H1 (cell line): ENCODE measurements around the gene LEMD2. TPM values are rescaled to one million over a fixed set of nuclear protein-coding genes. Genes with fewer than 3 reads are reported as not detected.

Experiments
- BCL11A ChIP-seq, 2 experiments: IDR thresholded peaks; one replicate each; pipeline ENCODE4 v1.6.1; 2011; ENCODE audit warnings: low read depth in 2 of 2, low read length in 2 of 2, mild to moderate bottlenecking in 2 of 2
- CHD2 ChIP-seq: IDR thresholded peaks from 2 replicates; pipeline ENCODE4 v1.6.1; 2012; ENCODE audit warnings: low read length, improper control_type of control experiment
- JUND ChIP-seq: IDR thresholded peaks from 2 replicates; pipeline ENCODE4 v1.6.1; 2011; ENCODE audit warnings: mild to moderate bottlenecking, improper control_type of control experiment, low read length
- KDM4A ChIP-seq: IDR thresholded peaks from one replicate; pipeline ENCODE4 v1.7.1; 2012; ENCODE audit warnings: low read depth, mild to moderate bottlenecking, moderate library complexity, low read length, inconsistent platforms; ENCODE audit not compliant: severe bottlenecking
- KDM5A ChIP-seq: fragments of 200-600 bp; IDR thresholded peaks from 2 replicates; pipeline ENCODE4 v1.7.1; 2012; ENCODE audit warnings: mild to moderate bottlenecking, low read length, inconsistent platforms, mixed read lengths
- SIRT6 ChIP-seq: IDR thresholded peaks from one replicate; pipeline ENCODE4 v1.7.1; 2012; ENCODE audit warnings: low read length, inconsistent platforms
- SP4 ChIP-seq: IDR thresholded peaks from 2 replicates; pipeline ENCODE4 v1.6.1; 2012; ENCODE audit warnings: low read length, inconsistent platforms
- TBP ChIP-seq: IDR thresholded peaks from 2 replicates; pipeline ENCODE4 v1.6.1; 2011; ENCODE audit warnings: low read depth, low read length, improper control_type of control experiment
- TEAD4 ChIP-seq: IDR thresholded peaks from 2 replicates; pipeline ENCODE4 v1.6.1; 2012; ENCODE audit warnings: low read depth, low read length, inconsistent platforms, mixed read lengths
- polyA plus RNA-seq, 7 experiments: library from polyadenylated mRNA; depleted of rRNA in 3 of 7; stranded (reverse) in 5 of 7; unstranded in 2 of 7; fragments of >200 nt in 5 of 7; fragments of 200-250 nt in 2 of 7; gene quantifications; 1 replicate in 5 of 7; 2 replicates in 1 of 7; 4 replicates in 1 of 7; pipeline versions ENCODE4 v1.2.1 to v1.2.3, GENCODE V29; 2011 to 2013; ENCODE audit warnings: missing spikeins in 2 of 7, mixed read lengths in 2 of 7
- total RNA-seq: library from RNA; stranded (reverse); fragmentation: NEBNext Ultra II Directional; extraction: Animal tissue kit (Norgen Biotek cat#: 25700); gene quantifications from 2 replicates; pipeline ENCODE4 v1.2.1, GENCODE V29; 2021
- TF ChIP-seq, protein P1 (sequence below): fragments of 300-600 bp; sonication (generic); IDR thresholded peaks from 2 replicates; pipeline ENCODE4 v1.7.1; 2012; ENCODE audit warnings: low read length, moderate library complexity, mild to moderate bottlenecking, inconsistent platforms; ENCODE audit not compliant: insufficient replicate concordance
- TF ChIP-seq, protein P2 (sequence below), 3 experiments: IDR thresholded peaks; 1 replicate in 2 of 3; 2 replicates in 1 of 3; pipeline versions ENCODE4 v1.5.1 to v1.6.1; 2011; ENCODE audit warnings: low read length in 3 of 3, mild to moderate bottlenecking in 3 of 3, inconsistent platforms in 2 of 3, low read depth in 1 of 3, moderate library complexity in 1 of 3; ENCODE audit not compliant: insufficient read depth in 1 of 3; ENCODE audit errors: control extremely low read depth in 1 of 3

LEMD2 gene
- total and polyA plus RNA-seq, 2 of the 8 experiments (the other 6 are each of a cell fraction or from before 2014, with no cell fraction given) = 32.7 to 57.3 TPM

DNA sequence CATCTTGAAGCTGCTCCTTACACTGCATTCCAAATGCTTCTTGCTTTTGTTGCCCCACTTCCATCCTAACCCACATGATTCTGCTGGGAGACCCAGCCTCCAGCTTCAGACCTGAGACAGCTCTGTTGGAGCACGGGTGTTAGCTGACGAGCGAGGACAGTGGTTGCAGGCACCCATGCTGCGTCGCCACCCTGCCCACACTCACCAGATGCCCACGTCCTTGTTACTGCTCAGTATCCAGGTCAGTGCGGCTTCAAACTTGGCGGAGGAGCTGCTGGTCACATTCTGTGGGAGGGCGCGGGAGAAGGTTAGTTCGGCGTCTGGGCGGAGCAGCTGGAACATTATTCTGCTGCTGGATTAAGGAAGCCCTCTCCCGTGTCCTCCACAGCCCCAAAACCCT lies 9.0 kb downstream of the LEMD2 start (continued):
- TF ChIP-seq, protein P1, sequence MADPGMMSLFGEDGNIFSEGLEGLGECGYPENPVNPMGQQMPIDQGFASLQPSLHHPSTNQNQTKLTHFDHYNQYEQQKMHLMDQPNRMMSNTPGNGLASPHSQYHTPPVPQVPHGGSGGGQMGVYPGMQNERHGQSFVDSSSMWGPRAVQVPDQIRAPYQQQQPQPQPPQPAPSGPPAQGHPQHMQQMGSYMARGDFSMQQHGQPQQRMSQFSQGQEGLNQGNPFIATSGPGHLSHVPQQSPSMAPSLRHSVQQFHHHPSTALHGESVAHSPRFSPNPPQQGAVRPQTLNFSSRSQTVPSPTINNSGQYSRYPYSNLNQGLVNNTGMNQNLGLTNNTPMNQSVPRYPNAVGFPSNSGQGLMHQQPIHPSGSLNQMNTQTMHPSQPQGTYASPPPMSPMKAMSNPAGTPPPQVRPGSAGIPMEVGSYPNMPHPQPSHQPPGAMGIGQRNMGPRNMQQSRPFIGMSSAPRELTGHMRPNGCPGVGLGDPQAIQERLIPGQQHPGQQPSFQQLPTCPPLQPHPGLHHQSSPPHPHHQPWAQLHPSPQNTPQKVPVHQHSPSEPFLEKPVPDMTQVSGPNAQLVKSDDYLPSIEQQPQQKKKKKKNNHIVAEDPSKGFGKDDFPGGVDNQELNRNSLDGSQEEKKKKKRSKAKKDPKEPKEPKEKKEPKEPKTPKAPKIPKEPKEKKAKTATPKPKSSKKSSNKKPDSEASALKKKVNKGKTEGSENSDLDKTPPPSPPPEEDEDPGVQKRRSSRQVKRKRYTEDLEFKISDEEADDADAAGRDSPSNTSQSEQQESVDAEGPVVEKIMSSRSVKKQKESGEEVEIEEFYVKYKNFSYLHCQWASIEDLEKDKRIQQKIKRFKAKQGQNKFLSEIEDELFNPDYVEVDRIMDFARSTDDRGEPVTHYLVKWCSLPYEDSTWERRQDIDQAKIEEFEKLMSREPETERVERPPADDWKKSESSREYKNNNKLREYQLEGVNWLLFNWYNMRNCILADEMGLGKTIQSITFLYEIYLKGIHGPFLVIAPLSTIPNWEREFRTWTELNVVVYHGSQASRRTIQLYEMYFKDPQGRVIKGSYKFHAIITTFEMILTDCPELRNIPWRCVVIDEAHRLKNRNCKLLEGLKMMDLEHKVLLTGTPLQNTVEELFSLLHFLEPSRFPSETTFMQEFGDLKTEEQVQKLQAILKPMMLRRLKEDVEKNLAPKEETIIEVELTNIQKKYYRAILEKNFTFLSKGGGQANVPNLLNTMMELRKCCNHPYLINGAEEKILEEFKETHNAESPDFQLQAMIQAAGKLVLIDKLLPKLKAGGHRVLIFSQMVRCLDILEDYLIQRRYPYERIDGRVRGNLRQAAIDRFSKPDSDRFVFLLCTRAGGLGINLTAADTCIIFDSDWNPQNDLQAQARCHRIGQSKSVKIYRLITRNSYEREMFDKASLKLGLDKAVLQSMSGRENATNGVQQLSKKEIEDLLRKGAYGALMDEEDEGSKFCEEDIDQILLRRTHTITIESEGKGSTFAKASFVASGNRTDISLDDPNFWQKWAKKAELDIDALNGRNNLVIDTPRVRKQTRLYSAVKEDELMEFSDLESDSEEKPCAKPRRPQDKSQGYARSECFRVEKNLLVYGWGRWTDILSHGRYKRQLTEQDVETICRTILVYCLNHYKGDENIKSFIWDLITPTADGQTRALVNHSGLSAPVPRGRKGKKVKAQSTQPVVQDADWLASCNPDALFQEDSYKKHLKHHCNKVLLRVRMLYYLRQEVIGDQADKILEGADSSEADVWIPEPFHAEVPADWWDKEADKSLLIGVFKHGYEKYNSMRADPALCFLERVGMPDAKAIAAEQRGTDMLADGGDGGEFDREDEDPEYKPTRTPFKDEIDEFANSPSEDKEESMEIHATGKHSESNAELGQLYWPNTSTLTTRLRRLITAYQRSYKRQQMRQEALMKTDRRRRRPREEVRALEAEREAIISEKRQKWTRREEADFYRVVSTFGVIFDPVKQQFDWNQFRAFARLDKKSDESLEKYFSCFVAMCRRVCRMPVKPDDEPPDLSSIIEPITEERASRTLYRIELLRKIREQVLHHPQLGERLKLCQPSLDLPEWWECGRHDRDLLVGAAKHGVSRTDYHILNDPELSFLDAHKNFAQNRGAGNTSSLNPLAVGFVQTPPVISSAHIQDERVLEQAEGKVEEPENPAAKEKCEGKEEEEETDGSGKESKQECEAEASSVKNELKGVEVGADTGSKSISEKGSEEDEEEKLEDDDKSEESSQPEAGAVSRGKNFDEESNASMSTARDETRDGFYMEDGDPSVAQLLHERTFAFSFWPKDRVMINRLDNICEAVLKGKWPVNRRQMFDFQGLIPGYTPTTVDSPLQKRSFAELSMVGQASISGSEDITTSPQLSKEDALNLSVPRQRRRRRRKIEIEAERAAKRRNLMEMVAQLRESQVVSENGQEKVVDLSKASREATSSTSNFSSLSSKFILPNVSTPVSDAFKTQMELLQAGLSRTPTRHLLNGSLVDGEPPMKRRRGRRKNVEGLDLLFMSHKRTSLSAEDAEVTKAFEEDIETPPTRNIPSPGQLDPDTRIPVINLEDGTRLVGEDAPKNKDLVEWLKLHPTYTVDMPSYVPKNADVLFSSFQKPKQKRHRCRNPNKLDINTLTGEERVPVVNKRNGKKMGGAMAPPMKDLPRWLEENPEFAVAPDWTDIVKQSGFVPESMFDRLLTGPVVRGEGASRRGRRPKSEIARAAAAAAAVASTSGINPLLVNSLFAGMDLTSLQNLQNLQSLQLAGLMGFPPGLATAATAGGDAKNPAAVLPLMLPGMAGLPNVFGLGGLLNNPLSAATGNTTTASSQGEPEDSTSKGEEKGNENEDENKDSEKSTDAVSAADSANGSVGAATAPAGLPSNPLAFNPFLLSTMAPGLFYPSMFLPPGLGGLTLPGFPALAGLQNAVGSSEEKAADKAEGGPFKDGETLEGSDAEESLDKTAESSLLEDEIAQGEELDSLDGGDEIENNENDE = no peak
- TF ChIP-seq JUND (no peak), TBP (no peak), BCL11A (IDR thresholded peaks at IDR 0.05; ENCODE audit: low read depth in 2 of 2, low read length in 2 of 2) (no peak), SP4 (no peak), KDM5A (no peak), TEAD4 (no peak), CHD2 (no peak), SIRT6 (no peak), KDM4A (no peak)
- TF ChIP-seq, protein P2, sequence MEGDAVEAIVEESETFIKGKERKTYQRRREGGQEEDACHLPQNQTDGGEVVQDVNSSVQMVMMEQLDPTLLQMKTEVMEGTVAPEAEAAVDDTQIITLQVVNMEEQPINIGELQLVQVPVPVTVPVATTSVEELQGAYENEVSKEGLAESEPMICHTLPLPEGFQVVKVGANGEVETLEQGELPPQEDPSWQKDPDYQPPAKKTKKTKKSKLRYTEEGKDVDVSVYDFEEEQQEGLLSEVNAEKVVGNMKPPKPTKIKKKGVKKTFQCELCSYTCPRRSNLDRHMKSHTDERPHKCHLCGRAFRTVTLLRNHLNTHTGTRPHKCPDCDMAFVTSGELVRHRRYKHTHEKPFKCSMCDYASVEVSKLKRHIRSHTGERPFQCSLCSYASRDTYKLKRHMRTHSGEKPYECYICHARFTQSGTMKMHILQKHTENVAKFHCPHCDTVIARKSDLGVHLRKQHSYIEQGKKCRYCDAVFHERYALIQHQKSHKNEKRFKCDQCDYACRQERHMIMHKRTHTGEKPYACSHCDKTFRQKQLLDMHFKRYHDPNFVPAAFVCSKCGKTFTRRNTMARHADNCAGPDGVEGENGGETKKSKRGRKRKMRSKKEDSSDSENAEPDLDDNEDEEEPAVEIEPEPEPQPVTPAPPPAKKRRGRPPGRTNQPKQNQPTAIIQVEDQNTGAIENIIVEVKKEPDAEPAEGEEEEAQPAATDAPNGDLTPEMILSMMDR (IDR thresholded peaks at IDR 0.05; ENCODE audit: control extremely low read depth in 1 of 3, insufficient read depth in 1 of 3, low read depth in 1 of 3, low read length in 3 of 3) = no peak
